HG03342 (cell line): ENCODE data around the gene COPZ1.
A peak's percentile ranks its signal among the peaks of the same experiment; 100 is the strongest.

Experiments used
- ATAC-seq: cut with Tn5 transposase; IDR thresholded peaks from one replicate; pipeline ENCODE4 v1.9.1; 2021; ENCODE audit warnings: mild to moderate bottlenecking, moderate library complexity; ENCODE audit not compliant: unreplicated experiment

COPZ1 gene

DNA sequence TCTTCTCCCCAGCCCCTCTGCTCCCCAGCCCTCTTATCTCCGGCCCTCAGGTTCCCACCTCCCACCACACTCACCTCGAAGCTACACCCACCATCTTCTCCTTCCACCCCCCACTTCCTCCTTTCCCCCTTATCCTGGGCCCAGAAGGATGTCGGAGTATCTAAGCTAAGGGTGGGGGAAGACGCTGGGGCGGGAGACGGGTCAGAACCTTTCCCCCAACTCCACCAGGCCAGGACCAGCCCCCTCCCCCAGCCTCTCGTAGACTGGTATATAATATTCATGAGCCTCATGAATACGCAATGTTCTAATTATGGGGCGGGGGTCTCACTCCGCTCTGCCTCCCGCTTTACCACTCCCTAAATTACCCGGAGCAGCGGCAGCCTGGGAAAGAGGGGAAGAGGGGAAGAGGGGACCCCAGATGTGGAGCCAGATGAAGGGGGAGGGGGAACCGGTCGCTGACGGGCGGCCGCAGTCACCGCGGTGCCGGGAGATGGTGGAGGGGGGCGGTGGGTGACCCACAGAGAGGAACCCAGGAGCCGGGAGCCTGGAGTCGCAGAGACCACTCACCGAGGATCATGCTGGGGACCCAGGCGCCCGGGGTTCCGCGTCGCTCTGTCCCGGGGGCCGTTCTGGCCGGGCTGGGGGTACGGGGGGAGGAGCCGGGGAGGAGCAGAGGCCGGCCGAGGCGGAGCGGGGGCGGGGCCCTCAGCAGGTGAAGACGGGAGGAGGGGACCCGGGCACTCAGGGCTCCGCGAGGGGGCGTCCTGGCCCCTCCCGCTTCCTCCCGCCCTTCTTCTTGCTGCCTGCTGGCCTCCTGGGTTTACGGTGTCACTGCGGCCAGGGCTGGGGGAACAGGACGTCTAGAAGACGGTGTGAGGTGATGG, 66.0 kb downstream of the COPZ1 start:
- ATAC-seq: no peak

DNA sequence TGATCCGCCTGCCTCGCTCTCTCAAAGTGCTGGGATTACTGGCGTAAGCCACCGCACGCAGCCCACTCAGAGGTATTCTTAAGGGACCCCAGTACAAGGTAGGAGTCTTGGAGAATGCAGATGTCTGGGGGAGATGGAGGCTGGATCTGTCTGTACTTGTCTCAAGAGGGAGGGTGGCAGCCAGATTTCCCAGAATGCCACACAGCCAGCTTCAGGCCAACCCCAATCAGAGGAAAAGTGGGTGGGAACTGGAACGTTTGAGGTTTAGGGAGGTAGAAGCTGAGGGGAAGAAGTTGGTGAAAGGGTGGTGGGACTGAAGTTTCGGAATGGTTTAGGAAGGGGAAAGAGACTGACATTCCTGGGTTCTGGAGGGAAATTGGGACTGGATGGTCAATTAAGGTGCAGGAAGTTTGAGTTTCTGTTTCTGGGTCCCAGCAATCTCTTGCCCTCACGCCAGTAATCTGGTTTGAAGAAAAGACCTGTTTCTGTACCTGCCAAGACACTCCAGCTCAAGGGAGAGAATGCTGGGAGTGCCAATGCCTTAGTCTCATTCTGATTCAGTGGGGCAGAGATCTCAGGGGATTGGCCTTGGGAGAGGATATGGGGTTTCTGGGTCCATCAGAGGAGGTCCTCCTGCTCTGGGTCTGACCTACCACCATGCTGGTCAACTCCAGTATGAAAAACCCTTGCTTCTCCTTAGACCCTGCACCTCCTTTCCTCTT, 67.7 kb downstream of the COPZ1 start:
- ATAC-seq: no peak

DNA sequence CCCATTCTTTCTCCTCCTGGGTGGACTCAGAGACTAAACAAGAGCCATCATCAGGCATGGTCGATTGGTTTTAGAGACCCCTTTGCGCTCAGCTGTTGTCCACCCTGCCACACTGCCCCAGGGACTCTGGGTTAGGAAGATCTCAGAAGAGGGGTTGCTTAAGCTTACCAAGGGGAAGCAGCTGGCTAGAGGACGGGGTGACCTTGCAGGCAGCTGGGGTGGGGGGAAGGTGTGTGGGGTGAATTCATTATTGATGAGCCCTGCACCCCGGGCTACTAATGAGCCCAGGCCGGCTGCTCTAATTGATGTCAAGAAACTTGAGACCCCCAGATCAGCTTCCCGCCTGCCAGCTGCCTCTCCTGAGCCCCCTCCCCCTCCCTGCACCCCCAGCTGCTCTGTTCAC, 68.3 kb downstream of the COPZ1 start:
- no peak for ATAC-seq

DNA sequence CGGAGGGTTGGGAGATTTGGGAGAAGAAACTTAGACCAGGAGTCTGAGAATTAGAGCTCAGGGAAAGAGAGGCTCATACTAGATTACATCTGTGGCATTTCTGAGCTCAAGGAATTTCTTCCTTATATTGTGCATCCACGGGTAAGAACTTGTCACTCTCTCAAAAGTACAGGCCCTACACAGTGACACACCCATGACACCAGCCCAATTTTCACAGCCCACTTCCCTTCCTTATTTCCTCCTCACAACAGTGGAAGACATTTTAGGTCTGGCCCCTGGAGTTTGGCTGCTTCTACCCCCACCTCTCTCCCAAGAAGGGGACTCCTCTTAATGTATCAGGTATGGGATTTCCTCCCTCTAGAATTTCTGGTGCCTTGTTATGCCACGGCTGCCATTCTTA, 68.8 kb downstream of the COPZ1 start:
- ATAC-seq: no peak

DNA sequence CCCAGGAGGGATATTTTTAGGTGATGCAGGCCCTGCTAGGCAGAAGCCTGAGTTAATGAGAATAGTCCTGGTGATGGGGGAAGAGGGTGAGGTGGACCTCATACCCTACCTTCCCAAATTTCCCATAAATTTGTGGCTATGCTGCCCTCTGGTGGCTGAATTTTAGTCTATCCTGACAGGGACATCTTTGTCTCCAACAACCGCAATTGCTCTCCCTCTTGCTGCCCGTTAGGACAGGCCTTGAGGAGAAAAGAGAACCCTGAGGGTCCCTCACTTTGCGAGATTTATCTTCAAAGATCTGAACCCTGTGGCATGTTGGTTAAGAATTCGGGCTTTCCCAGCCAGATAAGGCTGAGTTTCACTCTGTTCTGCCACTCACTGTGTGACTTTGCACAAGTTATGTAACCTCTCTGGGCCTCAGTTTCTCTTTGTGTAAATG, 69.4 kb downstream of the COPZ1 start:
- no peak for ATAC-seq

DNA sequence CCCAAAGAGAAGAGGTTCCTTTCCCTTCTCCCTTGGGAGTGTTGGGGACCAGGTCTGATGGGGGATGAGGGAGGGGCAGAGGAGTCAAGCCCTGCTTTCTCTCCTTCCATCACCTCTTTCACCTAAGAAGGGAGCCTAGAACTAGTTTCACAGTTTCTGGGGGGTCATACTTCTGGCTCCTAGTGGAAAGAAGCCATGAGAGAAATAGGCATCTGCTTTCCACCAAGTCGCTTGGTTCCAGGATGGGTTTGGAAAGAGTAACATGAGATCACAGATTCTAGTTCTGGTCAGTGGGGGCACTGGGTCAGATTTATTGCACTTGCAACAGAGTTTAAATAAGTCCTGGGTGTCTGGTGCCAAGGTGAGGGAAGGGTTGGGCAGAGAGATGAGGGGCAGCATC, 70.1 kb downstream of the COPZ1 start:
- no peak for ATAC-seq

GRCh38 chr12:54395545-54395944, 70.6 kb downstream of the COPZ1 start:
- no peak for ATAC-seq

DNA sequence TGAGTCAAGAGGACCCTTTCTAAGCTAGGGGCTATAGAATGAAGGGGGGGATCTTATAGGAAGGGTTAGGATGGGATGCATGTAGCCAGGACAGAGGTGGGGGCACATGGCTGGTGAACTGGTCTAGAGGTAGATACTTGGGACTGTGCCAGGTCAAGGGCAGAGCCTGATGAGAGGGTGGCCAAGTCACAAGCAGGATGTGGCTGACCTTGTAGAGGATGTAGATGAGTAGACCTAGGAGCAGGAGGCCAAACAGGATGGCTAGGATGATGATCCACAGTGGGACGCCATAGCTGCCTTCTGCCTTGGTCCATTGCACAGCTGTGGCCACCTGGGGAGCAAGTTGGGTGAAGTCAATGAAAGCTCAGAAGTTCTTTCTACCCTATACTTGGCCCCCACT, 72.2 kb downstream of the COPZ1 start:
- ATAC-seq: no peak

- no peak for ATAC-seq
These were observed 73.3 kb downstream of the COPZ1 start for GRCh38 chr12:54398218-54398617.

- ATAC-seq: peak; percentile 84
These were observed 74.3 kb downstream of the COPZ1 start for GRCh38 chr12:54398995-54399793.

DNA sequence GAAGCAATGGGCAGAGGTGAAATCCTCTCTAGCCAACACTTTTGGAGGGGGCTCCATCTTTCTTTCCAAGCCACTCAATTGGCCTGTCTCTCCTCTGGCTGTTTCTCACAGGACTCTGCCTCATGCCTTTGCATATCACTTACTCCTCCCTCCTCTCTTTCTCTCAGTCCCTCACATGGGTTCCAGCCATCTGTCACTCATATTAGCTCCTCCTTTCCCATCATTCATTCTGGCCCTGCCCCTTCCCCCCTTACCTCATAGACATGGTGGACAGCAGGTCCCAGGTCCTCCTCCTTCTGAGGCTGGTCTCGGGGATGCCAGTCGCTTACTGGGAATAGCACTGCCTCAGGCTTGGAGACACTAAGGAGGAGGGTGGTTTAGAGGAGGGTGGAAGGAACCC, 76.2 kb downstream of the COPZ1 start:
- no peak for ATAC-seq
